NT2/D1 (cell line): Measurements from ENCODE around the gene GAREM1.

Experiments used
- DNase-seq: peaks from one replicate; pipeline ENCODE4 v3.0.0-alpha.2; 2011; ENCODE audit warnings: low read depth, low spot score
- H3K27me3 ChIP-seq: 2 replicates; pipeline ENCODE4 v1.6.0; 2011; ENCODE audit warnings: mild to moderate bottlenecking; ENCODE audit not compliant: insufficient read length, insufficient read depth
- H3K36me3 ChIP-seq: 2 replicates; pipeline ENCODE4 v1.6.1; 2011; ENCODE audit warnings: mild to moderate bottlenecking, low read length, mixed read lengths; ENCODE audit not compliant: insufficient read depth, insufficient read length
- H3K4me1 ChIP-seq: 2 replicates; pipeline ENCODE4 v1.5.1; 2011; ENCODE audit not compliant: insufficient read depth, insufficient read length
- H3K4me3 ChIP-seq: 2 replicates; pipeline ENCODE4 v1.5.1; 2011; ENCODE audit warnings: low read depth; ENCODE audit not compliant: insufficient read length
- H3K9ac ChIP-seq: 2 replicates; pipeline ENCODE4 v1.6.0; 2011; ENCODE audit warnings: low read depth; ENCODE audit not compliant: insufficient read length
- H3K9me3 ChIP-seq: 2 replicates; pipeline ENCODE4 v1.5.1; 2011; ENCODE audit warnings: mild to moderate bottlenecking, low read length; ENCODE audit not compliant: insufficient read depth
- SUZ12 ChIP-seq: IDR thresholded peaks from 2 replicates; pipeline ENCODE4 v1.6.1; 2011; ENCODE audit not compliant: insufficient read length, insufficient read depth; ENCODE audit errors: extremely low read depth
- YY1 ChIP-seq: IDR thresholded peaks from 2 replicates; pipeline ENCODE4 v1.6.1; 2011; ENCODE audit not compliant: insufficient read length, insufficient read depth
- ZNF274 ChIP-seq: IDR thresholded peaks from 2 replicates; pipeline ENCODE4 v1.6.1; 2011; ENCODE audit warnings: mild to moderate bottlenecking, low read depth, low read length

Gene GAREM1

DNA sequence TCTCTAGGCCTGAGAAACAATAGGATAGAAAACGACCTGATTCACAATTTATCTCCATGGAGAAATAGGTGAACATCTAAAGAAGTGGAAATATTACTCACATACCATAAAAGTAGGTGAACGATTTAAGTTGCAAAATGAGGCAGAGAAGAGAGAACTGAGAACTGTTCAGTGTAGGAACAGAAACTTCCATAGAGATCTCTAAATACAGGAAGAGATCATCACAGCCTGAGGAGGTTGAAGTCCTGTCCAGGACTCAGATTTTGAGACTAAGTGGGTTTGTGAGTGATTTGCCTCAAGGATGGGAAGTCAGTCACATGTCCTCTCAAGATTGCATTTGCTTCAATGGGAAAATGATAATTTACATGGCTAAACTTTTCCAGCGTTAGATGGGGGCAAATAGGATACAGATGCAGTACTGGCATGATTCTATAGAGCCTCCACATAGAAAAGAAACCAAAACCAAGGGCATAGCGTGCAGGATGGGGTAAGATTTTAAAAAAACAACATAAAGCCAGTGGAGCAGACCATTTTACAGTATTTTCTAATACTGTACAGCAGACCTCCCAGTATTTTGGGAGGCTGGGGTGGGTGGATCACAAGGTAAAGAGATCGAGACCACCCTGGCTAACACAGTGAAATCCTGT is 212.0 kb downstream of the GAREM1 start:
- Histone ChIP-seq H3K27me3 (no peaks in the 10 kb centered on the region), H3K4me1 (no peaks in the 10 kb centered on the region), H3K9ac (no peak overlapping the region), H3K9me3 (no peaks in the 10 kb centered on the region), H3K4me3 (no peak overlapping the region), H3K36me3 (no peaks in the 10 kb centered on the region)
- DNase-seq = no peak
- no peak for TF ChIP-seq SUZ12

DNA sequence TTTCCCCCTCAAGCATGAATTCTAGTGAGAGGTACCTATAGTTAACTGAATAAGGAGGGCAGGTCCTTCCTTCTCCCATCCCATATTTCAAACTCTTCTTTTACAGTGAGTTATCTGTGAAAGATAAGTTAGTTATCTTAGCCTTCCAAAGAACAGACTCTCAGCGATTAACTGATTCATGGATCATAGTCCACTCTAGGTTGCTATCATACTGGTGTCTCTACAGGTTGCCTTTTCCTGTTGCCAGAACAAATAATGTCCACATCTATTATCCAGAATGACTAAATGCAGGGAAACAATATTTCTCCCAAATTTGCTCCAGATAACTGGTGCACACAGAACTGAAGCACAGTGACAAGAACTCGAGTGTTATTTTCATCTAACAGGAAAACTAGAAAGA is 212.5 kb downstream of the GAREM1 start:
- H3K4me3 ChIP-seq = no peak overlapping the region
- no peak overlapping the region for H3K9ac ChIP-seq
- no peaks in the 10 kb centered on the region for H3K27me3 ChIP-seq
- H3K4me1 ChIP-seq = no peaks in the 10 kb centered on the region
- no peak for TF ChIP-seq ZNF274
- TF ChIP-seq YY1 = no peak
- no peak for TF ChIP-seq SUZ12
- DNase-seq = no peak
- no peaks in the 10 kb centered on the region for H3K9me3 ChIP-seq
- H3K36me3 ChIP-seq = no peaks in the 10 kb centered on the region

DNA sequence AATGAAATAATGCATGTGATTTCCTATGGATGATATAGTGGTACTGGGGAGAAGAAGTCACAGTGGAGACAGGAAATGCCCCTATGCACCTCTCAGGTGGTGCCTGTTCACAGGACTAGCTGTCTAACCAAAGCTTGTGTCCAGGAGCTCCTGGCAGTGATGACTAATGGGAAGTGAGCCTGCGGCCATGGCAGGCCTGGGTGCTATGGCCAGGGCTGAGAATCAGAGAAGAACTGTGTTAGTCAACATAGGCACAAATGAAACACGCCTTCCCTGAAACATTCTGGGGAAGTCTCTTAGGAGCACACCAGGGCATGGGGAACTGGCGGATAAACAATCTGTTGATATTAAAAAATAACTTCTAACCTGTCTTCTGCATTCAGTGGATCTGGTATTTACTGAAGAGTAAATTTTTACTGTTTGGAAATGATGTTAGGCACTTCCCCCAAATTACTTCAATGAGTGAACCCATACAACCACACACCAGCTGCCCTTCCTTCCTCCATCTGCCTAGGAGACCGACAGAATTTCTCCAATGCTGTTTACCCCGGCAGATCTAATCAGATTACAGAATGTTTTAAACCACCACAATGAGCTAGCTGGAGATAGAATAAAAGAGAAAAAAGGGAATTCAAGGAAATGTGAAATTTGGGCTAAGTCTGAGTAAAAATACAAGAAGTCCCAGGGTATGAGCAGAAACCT is 213.4 kb downstream of the GAREM1 start:
- TF ChIP-seq YY1 (no peak), SUZ12 (no peak), ZNF274 (no peak)
- H3K36me3 ChIP-seq = no peaks in the 10 kb centered on the region
- H3K9ac ChIP-seq = no peak overlapping the region
- no peaks in the 10 kb centered on the region for H3K9me3 ChIP-seq
- no peak overlapping the region for H3K4me3 ChIP-seq
- no peaks in the 10 kb centered on the region for H3K27me3 ChIP-seq
- H3K4me1 ChIP-seq = no peaks in the 10 kb centered on the region
- no peak for DNase-seq

DNA sequence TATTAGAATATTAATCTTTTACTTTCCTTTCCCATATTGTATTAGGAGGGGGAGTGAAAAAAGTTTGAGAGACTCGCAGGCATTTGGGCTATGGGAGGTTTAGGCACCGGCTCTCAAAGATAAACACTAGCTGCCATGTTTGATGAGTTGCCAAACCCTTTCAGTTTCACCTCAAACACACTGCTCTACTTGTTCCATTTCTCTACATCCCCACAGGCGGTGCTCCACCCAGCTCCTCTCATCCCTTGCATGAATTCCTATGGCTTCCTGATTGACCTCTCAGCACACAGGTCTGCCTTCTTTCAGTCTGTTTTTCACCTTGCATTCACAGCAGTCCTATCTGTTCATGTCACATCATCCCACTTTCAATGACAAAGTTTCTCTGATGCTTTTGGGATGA is 215.1 kb downstream of the GAREM1 start:
- DNase-seq = no peak
- Histone ChIP-seq H3K27me3 (no peaks in the 10 kb centered on the region), H3K4me1 (no peaks in the 10 kb centered on the region), H3K9me3 (no peaks in the 10 kb centered on the region), H3K4me3 (no peak overlapping the region), H3K36me3 (no peaks in the 10 kb centered on the region), H3K9ac (no peak overlapping the region)
- no peak for TF ChIP-seq YY1
- TF ChIP-seq ZNF274 = no peak
- TF ChIP-seq SUZ12 = no peak

DNA sequence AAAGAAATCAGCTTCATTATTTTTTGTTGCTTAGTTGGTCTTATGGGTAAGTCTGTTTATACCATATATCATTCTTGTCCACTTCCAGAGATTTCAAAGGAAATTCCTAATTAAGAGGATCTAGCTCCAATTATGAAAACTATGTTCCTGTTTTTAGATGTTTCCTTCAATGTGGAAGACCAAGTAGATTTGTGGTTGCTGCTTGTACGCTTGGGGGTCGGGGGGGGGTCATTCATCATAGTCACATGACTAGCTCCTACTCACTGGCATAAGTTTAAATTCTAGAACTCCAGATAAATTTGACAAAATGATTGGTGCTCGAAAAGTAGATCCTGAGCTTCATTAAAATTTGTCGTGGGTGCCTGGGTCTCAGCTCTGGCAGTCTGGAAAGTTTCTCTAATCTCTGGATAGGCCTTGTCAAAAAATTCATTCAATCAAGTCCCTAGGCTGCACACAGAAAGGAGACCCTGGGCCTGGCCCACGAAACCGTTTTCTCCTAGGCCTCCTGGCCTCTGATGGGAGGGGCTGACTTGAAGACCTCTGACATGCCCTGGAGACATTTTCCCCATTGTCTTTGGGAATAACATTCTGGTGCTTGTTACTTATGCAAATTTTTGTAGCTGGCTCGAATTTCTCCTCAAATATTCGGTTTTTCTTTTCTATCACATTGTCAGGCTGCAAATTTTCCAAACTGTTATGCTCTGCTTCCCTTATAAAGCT is 218.4 kb downstream of the GAREM1 start:
- peak; percentile 3 for DNase-seq
- H3K9me3 ChIP-seq = no peaks in the 10 kb centered on the region
- H3K9ac ChIP-seq = no peak overlapping the region
- H3K4me3 ChIP-seq = no peak overlapping the region
- TF ChIP-seq ZNF274 = no peak
- no peak for TF ChIP-seq YY1
- no peak for TF ChIP-seq SUZ12
- H3K27me3 ChIP-seq = no peaks in the 10 kb centered on the region
- no peaks in the 10 kb centered on the region for H3K4me1 ChIP-seq
- H3K36me3 ChIP-seq = no peaks in the 10 kb centered on the region

DNA sequence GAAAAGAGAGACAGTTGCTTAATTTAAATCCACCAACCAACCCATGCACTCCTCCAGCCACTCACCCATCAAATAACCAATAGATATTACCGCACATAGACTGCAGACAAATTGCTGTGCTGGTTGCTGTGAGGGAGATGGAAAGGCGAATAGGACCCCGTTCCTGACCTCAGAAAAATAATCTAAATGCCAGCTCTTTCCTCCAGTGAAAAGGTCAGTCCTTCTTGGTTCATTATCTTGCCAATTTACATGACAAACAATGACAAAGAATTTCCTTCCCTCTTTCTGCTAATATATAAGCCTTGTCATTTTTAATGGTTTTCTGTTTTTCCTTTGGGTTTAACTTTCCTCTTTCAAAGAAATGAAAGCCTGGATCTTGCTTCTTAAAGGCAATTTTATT is 219.2 kb downstream of the GAREM1 start:
- Histone ChIP-seq H3K4me3 (no peak overlapping the region), H3K9ac (no peak overlapping the region), H3K36me3 (no peaks in the 10 kb centered on the region), H3K27me3 (no peaks in the 10 kb centered on the region), H3K9me3 (no peaks in the 10 kb centered on the region), H3K4me1 (no peaks in the 10 kb centered on the region)
- no peak for DNase-seq
- no peak for TF ChIP-seq SUZ12
- TF ChIP-seq YY1 = no peak
- TF ChIP-seq ZNF274 = no peak

DNA sequence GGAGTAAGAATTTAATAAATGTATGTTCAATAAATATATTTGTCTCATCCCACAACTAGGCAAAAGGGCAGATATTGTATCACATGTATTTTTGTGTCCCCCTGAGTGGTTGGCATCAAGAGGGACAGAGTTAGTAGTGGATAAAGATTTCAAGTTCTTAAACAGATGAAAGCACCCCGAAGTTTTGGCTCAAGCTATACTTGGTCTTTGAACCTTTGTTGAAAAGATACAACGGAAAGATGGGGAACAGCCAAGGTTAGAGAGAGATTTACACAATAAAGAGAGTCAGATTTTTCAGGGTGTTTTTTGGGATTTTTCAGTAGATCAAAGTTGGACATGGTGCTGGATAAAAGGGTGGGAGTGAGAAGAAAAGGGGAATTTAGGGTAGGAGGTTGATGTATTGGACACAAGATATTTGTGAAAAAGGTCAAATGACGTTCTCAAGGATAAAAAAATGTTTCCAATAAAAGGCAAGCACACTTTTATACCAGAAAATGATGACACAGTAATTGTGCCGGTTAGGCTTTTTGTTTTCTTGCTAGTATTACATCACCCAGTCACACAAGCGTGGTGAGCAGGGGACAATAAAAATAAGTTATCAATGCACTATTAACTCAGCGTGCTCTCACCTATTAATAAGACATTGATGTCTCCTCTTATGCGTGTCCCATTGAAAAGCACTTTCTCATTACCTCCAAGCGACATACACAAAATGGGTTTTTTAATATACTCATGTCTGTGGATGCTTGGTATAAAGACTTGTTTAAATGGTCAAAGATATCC is 221.3 kb downstream of the GAREM1 start:
- H3K9ac ChIP-seq = no peak overlapping the region
- no peak for DNase-seq
- H3K36me3 ChIP-seq = no peaks in the 10 kb centered on the region
- no peaks in the 10 kb centered on the region for H3K27me3 ChIP-seq
- H3K4me3 ChIP-seq = no peak overlapping the region
- no peak for TF ChIP-seq SUZ12
- TF ChIP-seq YY1 = no peak
- no peak for TF ChIP-seq ZNF274
- no peaks in the 10 kb centered on the region for H3K4me1 ChIP-seq
- no peaks in the 10 kb centered on the region for H3K9me3 ChIP-seq
